DND-41 (cell line): Measurements from ENCODE around the gene MYO1C.

Experiments used
- CTCF ChIP-seq: IDR thresholded peaks from 2 replicates; pipeline ENCODE4 v1.5.1; 2012; ENCODE audit warnings: borderline replicate concordance, low read length, moderate library complexity, mild to moderate bottlenecking; ENCODE audit not compliant: poor library complexity, severe bottlenecking; ENCODE audit errors: extremely low read depth
- EZH2 ChIP-seq: IDR thresholded peaks from 3 replicates; pipeline ENCODE4 v1.6.1; 2012; ENCODE audit warnings: borderline replicate concordance, low read depth, mild to moderate bottlenecking, moderate library complexity, low read length, inconsistent platforms; ENCODE audit not compliant: severe bottlenecking

GRCh38 chr17:1473841-1474240 is 18.6 kb downstream of the MYO1C start:
- TF ChIP-seq CTCF (no peak), EZH2 (no peak)
